VCaP (cell line): Measurements from ENCODE around the gene SLAMF8.

Experiments
- H3K27ac ChIP-seq: fragments of 450-650 bp; 2 replicates; pipeline ENCODE4 v1.5.1; 2017
- TF ChIP-seq, protein P1 (sequence below): fragments of 450-650 bp; conservative IDR thresholded peaks from 2 replicates; pipeline ENCODE4 v1.5.1; 2017; ENCODE audit warnings: mild to moderate bottlenecking, moderate library complexity

SLAMF8 gene

DNA sequence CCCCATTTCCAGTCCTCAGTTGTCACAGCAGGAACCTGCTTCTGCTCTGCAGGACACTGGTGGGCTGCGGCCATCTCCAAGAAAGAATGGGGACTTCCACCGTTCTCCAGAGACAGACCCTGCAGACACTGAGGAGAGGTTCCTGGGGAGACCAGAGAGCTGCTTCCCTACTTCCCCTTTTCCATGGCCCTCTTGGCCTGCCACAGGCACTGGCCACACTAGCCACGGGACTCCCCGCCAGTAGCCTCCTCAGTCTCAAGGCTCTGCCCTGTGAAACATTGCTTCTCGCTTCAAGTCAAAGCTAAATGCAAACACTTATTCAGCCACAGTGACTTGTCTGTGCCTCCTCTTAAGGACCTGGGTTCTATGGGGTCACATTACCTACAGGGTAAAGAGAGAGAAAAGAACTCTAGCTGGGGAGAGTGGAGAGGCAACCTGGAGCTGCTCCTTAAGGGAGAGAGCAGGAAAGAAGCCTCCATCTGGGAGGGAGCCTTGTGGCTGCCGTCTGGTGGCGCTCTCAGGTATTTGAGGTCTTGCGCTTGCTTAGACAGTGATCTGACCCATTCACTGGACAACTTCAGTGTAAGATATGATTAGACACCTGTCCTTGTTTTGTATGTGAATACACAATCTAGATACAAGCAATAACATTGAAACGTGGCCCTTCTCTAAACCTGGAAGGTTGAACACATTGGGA, 5.4 kb upstream of the SLAMF8 start:
- peak overlapping the region; percentile 27 for H3K27ac ChIP-seq
- TF ChIP-seq, protein P1, sequence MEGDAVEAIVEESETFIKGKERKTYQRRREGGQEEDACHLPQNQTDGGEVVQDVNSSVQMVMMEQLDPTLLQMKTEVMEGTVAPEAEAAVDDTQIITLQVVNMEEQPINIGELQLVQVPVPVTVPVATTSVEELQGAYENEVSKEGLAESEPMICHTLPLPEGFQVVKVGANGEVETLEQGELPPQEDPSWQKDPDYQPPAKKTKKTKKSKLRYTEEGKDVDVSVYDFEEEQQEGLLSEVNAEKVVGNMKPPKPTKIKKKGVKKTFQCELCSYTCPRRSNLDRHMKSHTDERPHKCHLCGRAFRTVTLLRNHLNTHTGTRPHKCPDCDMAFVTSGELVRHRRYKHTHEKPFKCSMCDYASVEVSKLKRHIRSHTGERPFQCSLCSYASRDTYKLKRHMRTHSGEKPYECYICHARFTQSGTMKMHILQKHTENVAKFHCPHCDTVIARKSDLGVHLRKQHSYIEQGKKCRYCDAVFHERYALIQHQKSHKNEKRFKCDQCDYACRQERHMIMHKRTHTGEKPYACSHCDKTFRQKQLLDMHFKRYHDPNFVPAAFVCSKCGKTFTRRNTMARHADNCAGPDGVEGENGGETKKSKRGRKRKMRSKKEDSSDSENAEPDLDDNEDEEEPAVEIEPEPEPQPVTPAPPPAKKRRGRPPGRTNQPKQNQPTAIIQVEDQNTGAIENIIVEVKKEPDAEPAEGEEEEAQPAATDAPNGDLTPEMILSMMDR, result peak; percentile 85

DNA sequence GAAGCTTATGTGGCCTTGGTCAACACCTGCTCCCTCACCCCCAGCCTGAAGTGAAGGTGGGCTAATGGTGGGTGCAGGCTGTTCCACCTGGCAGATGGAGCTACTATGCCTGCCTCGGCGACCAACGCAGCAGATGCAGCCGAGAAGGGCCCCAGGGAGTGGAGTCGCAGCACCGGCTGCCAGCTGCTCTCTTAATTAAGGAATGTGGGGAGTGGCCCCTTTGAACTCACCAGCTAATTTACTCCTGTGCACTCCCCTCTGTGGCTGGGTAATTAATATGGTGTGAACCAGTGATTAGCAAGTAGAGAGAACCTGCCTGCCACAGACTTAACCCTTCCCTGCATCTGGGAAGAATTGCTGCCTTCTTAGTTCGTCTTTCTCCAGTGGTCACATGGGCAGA, 3.3 kb upstream of the SLAMF8 start:
- no peak overlapping the region for H3K27ac ChIP-seq
- TF ChIP-seq, protein P1, result no peak

DNA sequence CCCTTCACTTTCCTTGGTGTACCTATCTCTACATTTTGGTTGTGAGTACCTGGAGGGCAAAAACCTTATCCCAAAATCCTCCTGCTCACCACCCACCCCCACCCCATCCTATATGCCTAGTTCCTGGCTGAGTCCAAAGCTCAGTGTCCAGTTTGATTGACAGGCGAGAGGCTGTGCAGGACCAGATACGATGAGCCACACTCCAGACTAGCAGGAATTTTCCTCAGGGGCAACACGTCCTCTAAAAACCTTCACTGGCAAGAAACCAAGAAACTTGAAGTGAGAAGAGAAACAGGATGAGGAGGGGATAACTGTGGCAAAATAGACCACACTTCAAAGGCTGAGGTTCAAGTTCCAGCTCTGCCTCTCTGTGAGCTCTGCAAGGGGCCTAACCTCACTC, 1.1 kb upstream of the SLAMF8 start:
- H3K27ac ChIP-seq, result no peak overlapping the region
- TF ChIP-seq, protein P1, result no peak

DNA sequence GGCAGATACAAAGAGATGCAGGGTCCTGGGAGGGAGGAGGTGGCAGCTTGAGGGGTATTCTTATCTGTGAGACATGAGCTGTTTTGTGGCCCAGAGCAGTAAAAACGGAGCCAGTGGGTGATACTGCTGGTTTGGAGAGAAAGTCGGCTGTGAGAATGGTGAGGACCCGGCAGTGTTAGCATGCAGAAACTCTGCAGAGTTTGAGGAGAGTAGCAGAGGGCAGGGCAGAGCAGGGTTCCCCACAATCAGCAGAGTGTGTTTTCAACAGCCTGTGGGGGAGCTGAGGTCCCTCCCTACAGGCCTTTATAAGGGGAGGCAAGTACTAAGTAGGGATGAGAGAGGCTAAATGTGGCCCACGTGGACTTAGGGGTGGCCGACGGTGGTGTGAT, 423 bp downstream of the SLAMF8 start:
- TF ChIP-seq, protein P1, result no peak
- H3K27ac ChIP-seq, result no peak overlapping the region

DNA sequence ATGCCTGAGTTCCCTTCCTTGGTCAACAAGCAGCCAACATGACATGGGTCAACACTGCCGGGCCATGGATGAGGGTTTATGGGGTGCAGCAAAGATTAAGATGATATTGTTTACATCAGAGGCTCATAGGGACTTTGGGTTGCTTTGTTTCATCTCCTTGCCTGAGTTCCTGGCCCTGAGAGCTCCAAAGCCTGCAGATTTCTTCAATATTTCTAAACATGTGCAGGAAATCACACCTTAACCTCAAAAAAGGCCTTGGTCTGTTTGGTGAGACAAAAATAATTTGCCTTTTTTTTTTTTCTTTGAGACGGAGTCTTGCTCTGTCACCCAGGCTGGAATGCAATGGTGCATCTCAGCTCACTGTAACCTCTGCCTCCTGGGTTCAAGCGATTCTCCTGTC, 876 bp downstream of the SLAMF8 start:
- H3K27ac ChIP-seq, result no peak overlapping the region
- TF ChIP-seq, protein P1, result no peak

DNA sequence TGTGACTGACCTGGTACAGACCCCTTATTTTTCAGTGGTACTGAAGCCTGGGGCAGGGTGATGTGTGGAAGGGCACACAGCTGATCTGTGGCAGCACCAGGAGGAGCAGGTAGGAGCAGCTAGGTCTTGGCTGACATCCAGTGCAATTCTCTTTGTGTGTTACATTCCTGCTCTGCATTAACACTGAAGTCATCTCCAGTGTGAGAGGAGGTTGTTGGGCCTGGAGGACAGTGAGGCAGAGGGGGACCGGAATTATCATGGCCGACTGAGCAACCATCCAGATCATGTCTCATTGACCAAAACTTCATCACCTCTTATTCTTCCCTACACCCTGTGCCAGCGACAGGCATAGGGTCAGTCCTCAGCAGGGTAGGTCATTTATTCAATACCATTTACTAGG, 1.5 kb downstream of the SLAMF8 start:
- TF ChIP-seq, protein P1, result no peak

DNA sequence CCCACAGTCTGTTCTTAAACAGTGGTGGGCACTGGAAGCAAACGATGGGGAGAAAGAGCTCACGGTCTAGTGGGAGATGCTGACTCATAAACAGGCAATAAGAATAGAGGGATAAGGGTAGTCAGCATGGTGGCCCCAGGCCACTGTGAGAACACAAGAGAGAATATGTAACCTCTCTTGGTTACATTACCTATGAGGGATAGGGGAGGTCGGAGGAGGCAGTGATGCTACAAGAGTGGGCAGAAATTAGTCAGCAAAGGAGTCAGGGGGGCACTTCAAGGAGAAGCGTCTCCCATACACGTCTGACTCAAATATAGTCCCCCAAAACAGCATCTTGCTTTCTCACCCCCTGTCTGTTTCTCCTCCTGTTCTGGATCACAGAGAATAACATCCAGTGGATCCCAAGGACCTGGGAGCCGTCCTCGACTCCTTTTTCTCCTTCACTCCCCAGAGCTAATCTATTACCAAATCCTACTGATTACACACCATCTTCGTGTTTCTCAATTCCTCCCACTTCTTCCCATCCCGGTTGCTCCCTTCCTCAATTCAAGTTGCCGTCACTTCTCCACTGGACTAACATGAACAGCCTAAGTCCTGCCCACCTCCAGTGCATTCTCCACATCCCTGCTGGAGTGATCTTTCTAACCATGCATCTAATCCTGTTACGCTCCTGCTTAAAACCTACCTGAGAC, 2.1 kb downstream of the SLAMF8 start:
- no peak overlapping the region for H3K27ac ChIP-seq
- TF ChIP-seq, protein P1, result no peak

More for the DNA sequence above, 1.5 kb downstream of the SLAMF8 start:
- H3K27ac ChIP-seq, result no peak overlapping the region
